ENCODE results near the gene AGAP3.
"Not testable (repeated sequence)": the region's sequence is repeated elsewhere in the genome, so short reads cannot be mapped to it uniquely, and the experiment has no call there.

AGAP3 gene

GRCh38 chr7:151085691-151086620 is at the start of gene AGAP3:
Gene AGAP3 (plus strand): TSS chr7:151086475. CDS start chr7:151086742, 267 bp downstream.
- no peak for DNase-seq (ENCODE audit: low read depth, low spot score)

DNA sequence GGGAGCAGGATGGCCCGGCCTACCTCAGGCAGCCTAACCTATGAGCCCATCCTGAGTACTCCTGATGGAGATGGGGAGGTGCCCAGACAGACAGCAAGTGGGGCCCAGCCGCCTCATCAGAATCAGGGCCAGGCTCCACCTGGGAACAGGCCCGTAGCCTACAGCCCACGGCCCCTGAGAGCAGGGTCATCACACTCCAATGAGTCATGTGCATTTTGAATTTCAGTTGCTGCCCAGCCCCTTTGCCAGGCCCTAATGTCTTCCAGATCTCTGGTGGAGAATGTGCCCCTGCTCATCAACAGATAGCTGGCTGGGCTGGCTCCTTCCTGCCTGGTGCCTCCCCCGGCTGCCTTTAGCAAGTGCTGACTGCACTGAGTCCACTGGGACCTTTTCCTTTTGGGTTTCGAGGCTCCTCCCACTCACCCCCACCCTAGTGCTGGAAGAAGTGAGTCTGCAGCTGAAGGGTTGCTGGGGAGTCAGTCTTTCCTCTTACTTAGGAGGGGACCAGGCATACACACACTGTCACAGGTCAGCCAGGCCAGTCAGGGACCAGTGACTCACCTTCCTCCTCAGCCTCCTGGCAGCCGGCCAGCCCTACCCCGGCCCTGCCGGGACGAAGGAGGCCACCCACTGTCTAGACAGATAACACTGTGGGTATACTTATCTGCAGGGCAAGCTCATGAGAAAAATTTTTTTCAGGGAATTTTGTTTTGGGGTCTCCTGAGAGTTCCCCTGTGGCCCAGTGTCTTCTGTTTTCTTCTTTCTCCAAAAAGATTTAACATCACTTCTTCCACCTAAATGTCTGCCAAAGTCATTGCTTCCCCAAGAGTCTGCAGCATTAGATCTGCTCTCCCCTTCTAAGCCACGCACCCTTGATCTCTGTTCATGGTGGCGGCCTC is 47.1 kb upstream of the AGAP3 start:
- no peak for DNase-seq (ENCODE audit: low read depth, low spot score)

DNA sequence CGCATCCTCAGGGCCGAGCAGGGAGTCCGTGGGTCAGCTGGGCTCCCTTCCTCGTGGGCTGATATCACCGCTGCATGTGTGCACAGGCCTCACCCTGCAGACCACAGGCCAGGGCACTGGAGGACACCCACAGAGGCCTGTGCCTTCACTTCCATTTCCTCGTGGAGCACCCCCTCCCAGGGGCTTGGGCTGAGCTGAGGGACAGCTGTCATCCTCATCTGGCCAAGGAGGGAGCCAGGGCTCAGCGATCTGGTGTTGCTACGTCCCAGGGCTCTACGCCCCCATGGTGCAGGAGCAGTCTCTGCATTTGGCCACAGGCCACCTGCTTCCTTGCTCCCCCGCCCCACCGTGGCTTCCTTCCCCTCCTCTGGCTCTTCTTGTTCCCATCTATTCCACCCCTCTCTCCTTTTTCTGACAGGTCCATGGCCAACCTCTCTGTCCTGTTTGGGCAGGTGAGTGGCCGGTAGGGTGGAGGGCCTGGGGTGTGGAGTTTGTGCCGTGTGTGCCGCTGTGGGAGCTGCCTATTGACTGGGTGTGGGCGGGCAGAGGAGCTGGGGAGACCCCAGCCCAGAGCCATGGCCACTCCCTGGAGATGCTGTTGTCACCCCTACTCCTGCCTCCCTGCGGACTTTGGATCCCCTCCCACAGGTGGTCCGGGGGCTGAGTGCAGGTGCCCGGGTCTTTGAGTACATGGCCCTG is 46.3 kb upstream of the AGAP3 start:
- DNase-seq (ENCODE audit: low read depth, low spot score), result no peak

GRCh38 chr7:151040616-151041375 is 45.5 kb upstream of the AGAP3 start:
- no peak for DNase-seq (ENCODE audit: low read depth, low spot score)

- not testable (repeated sequence) for DNase-seq (ENCODE audit: low read depth, low spot score)
Measured at GRCh38 chr7:151043449-151043848, 42.8 kb upstream of the AGAP3 start.

GRCh38 chr7:151043959-151044358 is 42.3 kb upstream of the AGAP3 start:
- DNase-seq (ENCODE audit: low read depth, low spot score), result no peak

GRCh38 chr7:151045262-151045661 is 41.0 kb upstream of the AGAP3 start:
- no peak for DNase-seq (ENCODE audit: low read depth, low spot score)

DNA sequence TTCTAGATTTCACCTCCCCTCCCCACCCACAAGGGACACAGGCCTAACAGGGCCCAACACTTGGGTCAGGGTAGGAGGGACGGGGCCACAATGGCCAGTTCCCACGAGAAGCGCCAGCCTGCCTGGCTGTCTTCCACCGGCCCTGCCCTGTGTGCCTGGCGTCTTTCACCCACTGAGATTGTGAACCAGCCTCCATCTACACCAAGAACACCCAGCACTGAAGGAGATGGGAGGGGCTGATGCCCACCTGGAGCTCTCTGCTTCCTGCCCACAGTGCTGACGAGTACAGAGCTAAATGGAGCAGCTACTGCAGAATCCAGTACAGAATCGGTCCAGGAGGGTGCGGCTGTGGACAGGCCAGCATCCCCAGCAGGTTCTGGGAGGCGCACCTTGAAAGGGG is 40.3 kb upstream of the AGAP3 start:
- DNase-seq (ENCODE audit: low read depth, low spot score), result no peak

- no peak for DNase-seq (ENCODE audit: low read depth, low spot score)
Measured at GRCh38 chr7:151046603-151047573, 39.4 kb upstream of the AGAP3 start.

GRCh38 chr7:151047976-151048815 is 38.1 kb upstream of the AGAP3 start, which contains the start of gene ASIC3:
Gene ASIC3 (plus strand): TSS chr7:151048531. CDS start chr7:151048886, 355 bp downstream.
- DNase-seq (ENCODE audit: low read depth, low spot score), result no peak

- DNase-seq (ENCODE audit: low read depth, low spot score), result no peak
Measured at GRCh38 chr7:151048911-151049463, 37.3 kb upstream of the AGAP3 start.

GRCh38 chr7:151051108-151051507 is 35.2 kb upstream of the AGAP3 start:
- no peak for DNase-seq (ENCODE audit: low read depth, low spot score)

- DNase-seq (ENCODE audit: low read depth, low spot score), result no peak
Measured at GRCh38 chr7:151053096-151053495, 33.2 kb upstream of the AGAP3 start.

DNA sequence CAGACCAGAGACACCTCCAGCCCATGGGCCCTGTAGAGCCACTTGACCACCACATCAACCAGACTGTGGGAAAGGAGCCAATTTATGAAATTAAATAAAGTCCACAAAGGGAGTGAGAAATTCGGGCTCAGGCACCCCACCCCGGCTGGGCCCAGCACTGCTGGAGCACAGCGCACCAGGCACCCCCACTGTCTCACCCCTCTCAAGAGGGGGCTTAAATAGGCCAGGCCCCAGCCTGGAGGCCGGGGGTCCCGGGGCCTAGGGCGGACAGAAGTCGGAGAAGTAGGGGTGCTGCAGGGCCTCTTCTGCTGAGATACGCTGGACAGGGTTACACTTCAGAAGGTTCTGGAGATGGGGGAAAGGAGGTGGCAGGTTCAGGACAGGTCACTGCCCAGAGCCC is 32.5 kb upstream of the AGAP3 start:
- no peak for DNase-seq (ENCODE audit: low read depth, low spot score)

- no peak for DNase-seq (ENCODE audit: low read depth, low spot score)
Measured at GRCh38 chr7:151056283-151056665, 30.0 kb upstream of the AGAP3 start.

DNA sequence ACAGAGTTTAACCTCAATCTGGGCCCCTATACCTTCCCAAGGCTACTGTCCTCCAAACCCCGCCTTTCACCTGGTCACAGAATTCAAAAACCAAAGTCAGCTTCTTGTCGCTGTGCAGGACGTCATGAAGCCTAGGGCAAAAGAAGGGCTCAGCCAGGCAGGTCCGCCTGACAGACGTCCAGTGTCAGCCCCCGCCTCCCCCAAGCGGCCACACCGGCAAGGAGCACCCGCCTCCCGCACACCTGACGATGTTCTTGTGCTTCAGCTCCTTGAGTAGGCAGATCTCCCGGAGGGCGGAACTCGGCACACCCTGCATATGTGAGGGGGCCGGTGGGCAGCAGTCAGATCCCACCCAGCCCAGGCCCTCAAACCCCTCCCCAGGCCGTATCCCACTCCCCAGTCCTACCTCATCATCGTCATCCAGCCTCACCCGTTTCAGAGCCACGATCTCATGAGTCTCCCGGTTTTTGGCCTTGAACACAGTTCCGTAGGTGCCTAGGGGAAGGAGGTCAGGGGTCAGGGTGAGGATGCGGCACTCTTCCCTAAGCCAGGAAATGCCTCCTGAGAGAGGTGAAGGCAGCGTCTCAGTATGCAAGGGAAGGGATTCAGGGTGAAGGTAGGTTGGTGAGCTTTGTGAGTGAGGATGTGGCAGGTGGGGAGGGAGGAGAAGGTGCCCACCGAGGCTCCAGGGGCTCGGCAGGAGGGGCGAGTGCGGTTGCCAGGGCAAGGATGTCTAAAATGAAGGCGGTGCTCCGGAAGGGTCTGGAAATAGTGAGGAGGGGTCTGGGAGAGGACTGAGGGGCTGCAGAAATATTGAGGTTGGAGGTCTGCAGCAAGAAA is 29.4 kb upstream of the AGAP3 start:
- no peak for DNase-seq (ENCODE audit: low read depth, low spot score)

- DNase-seq (ENCODE audit: low read depth, low spot score), result no peak
Measured at GRCh38 chr7:151057506-151057988, 28.7 kb upstream of the AGAP3 start, which contains the start of gene CDK5. Gene CDK5 (minus strand): TSS chr7:151057897. CDS start chr7:151057848, 49 bp downstream.

Data from activated CD4-positive, CD25-positive, alpha-beta regulatory T cell treated with anti-CD3 and anti-CD28 coated beads, Interleukin-2, amount 50 U/mL, for 16 hours (primary cell).